ENCODE data around the gene COLGALT1. TPM values are rescaled to one million over a fixed set of nuclear protein-coding genes. Genes with fewer than 3 reads are reported as not detected.

Gene COLGALT1
- polyA plus RNA-seq, 1 of the 3 experiments (the other 2 are of a cell fraction), result 83.8 TPM

DNA sequence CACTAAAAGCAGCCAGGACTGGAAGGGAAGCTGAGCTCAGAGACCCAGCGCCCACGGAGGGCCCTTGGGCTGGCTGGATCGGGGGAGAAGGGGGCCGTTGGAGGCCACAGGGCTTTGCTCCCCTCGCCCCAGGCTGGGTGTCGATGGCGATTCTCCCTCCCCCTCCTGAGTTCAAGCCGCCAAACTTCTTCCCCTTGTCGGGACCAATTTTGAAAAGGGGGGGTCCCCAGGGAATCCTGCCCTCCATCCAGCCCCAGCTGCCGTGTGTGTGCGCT is 61.2 kb downstream of the COLGALT1 start:
- H3K4me3 ChIP-seq (ENCODE audit: low read depth in 2 of 2, low read length in 1 of 2), result no peak overlapping the region
- no peak overlapping the region for H2AFZ ChIP-seq (ENCODE audit: low read depth)
- no peak overlapping the region for H3K9ac ChIP-seq
- H3K9me3 ChIP-seq, result no peaks in the 10 kb centered on the region
- H3F3A ChIP-seq (replicated peaks; ENCODE audit: insufficient read depth), result no peaks in the 10 kb centered on the region
- no peaks in the 10 kb centered on the region for H3K79me2 ChIP-seq (ENCODE audit: insufficient read depth)
- no peaks in the 10 kb centered on the region for H4K20me1 ChIP-seq (ENCODE audit: insufficient read depth)
- H3K4me1 ChIP-seq (ENCODE audit: control insufficient read depth in 1 of 2, insufficient read depth in 2 of 2, low read depth in 1 of 2, low read length in 1 of 2), result no peaks in the 10 kb centered on the region
- WGBS (ENCODE audit: low lambda C conversion rate), result 66% methylated on average over 6 of the region's 11 CpGs
- ChIA-PET POLR2A (interaction anchor here (1.0 kb wide), 1 partner anchor 26 kb away, joined by 3 read pairs; no protein-coding TSS in a partner anchor), CTCF (no interaction called here)
- TF ChIP-seq RCOR1 (IDR thresholded peaks at IDR 0.05; ENCODE audit: low read length) (no peak), TEAD4 (IDR thresholded peaks at IDR 0.05; ENCODE audit: borderline replicate concordance, insufficient read depth) (no peak), CHD2 (IDR thresholded peaks at IDR 0.05; ENCODE audit: low read length, partially characterized antibody) (no peak), NFIC (IDR thresholded peaks at IDR 0.05; ENCODE audit: borderline replicate concordance) (no peak), GATA2 (CRISPR knock-in tag; IDR thresholded peaks at IDR 0.05) (no peak), ELF1 (IDR thresholded peaks at IDR 0.05) (no peak)
- TF ChIP-seq, protein P1, sequence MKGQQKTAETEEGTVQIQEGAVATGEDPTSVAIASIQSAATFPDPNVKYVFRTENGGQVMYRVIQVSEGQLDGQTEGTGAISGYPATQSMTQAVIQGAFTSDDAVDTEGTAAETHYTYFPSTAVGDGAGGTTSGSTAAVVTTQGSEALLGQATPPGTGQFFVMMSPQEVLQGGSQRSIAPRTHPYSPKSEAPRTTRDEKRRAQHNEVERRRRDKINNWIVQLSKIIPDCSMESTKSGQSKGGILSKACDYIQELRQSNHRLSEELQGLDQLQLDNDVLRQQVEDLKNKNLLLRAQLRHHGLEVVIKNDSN (IDR thresholded peaks at IDR 0.05; ENCODE audit: borderline replicate concordance, low read depth), result no peak
- TF ChIP-seq, protein P2, sequence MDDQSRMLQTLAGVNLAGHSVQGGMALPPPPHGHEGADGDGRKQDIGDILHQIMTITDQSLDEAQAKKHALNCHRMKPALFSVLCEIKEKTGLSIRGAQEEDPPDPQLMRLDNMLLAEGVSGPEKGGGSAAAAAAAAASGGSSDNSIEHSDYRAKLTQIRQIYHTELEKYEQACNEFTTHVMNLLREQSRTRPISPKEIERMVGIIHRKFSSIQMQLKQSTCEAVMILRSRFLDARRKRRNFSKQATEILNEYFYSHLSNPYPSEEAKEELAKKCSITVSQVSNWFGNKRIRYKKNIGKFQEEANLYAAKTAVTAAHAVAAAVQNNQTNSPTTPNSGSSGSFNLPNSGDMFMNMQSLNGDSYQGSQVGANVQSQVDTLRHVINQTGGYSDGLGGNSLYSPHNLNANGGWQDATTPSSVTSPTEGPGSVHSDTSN (IDR thresholded peaks at IDR 0.05), result no peak
- H3K4me2 ChIP-seq, result no peak overlapping the region
- H3K27me3 ChIP-seq (ENCODE audit: insufficient read depth), result no peaks in the 10 kb centered on the region
- no peak for DNase-seq
- no peak overlapping the region for H3K27ac ChIP-seq (ENCODE audit: low read depth in 2 of 2, low read length in 1 of 2)
- H3K36me3 ChIP-seq (replicated peaks in 1 of 2; ENCODE audit: control insufficient read depth in 1 of 2, insufficient read depth in 2 of 2, low read length in 1 of 2), result no peaks in the 10 kb centered on the region
- no peaks in the 10 kb centered on the region for H3K9me2 ChIP-seq

DNA sequence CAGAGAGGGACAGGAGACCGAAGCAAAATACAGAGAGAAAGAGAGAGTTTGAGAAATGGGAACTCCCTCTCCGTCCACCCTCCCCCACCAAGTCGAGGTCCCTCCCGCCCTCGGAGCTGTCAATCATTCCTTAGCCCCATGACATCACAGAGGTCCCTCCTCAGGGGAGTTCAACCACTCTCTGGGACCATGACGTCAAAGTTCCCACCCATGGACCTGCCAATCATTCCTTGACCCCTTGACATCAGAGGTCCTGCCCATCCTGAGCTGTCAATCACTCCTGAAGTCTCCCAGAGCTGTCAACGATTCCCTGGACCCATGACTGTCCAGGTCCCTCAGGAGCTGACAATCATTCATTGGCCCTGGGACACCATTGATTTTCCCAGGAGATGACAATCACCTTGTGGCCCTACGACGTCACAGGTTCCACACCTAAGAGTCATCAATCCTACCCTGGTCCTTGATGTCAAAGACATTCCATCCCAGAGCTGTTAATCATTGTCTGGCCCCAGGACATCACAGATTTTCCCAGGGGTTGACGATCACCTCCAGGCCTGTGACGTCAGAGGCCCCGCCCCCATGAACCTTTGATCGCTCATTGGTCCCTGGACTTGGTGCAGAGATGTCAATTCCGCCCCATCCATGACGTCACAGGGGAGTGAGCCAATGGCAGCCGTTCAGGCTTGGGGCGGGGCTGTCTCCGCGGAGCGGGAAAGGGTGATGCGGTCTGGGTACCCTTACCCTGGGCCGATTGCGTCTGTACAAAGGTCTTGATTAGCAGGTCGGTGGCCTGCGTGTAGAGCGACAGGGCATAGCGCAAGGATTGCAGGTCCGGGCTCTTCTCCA is 61.7 kb downstream of the COLGALT1 start:
- Histone ChIP-seq H3K4me3 (ENCODE audit: low read depth in 2 of 2, low read length in 1 of 2) (no peak overlapping the region), H2AFZ (ENCODE audit: low read depth) (no peak overlapping the region), H3K27ac (ENCODE audit: low read depth in 2 of 2, low read length in 1 of 2) (no peak overlapping the region), H4K20me1 (ENCODE audit: insufficient read depth) (no peaks in the 10 kb centered on the region), H3K9me3 (no peaks in the 10 kb centered on the region), H3K9ac (no peak overlapping the region), H3K4me1 (ENCODE audit: control insufficient read depth in 1 of 2, insufficient read depth in 2 of 2, low read depth in 1 of 2, low read length in 1 of 2) (no peaks in the 10 kb centered on the region), H3F3A (replicated peaks; ENCODE audit: insufficient read depth) (no peaks in the 10 kb centered on the region), H3K36me3 (replicated peaks in 1 of 2; ENCODE audit: control insufficient read depth in 1 of 2, insufficient read depth in 2 of 2, low read length in 1 of 2) (no peaks in the 10 kb centered on the region), H3K79me2 (ENCODE audit: insufficient read depth) (no peaks in the 10 kb centered on the region), H3K4me2 (no peak overlapping the region), H3K27me3 (ENCODE audit: insufficient read depth) (no peaks in the 10 kb centered on the region), H3K9me2 (no peaks in the 10 kb centered on the region)
- WGBS (ENCODE audit: low lambda C conversion rate), result 84% methylated on average over 24 of the region's 28 CpGs
- no peak for TF ChIP-seq SMC3 (IDR thresholded peaks at IDR 0.05; ENCODE audit: low read depth, low read length)
- TF ChIP-seq, protein P2 (IDR thresholded peaks at IDR 0.05), result no peak
- no peak for TF ChIP-seq FOSL2 (IDR thresholded peaks at IDR 0.05; ENCODE audit: borderline replicate concordance, low read depth)
- no peak for TF ChIP-seq RCOR1 (IDR thresholded peaks at IDR 0.05; ENCODE audit: low read length)
- TF ChIP-seq, protein P3, sequence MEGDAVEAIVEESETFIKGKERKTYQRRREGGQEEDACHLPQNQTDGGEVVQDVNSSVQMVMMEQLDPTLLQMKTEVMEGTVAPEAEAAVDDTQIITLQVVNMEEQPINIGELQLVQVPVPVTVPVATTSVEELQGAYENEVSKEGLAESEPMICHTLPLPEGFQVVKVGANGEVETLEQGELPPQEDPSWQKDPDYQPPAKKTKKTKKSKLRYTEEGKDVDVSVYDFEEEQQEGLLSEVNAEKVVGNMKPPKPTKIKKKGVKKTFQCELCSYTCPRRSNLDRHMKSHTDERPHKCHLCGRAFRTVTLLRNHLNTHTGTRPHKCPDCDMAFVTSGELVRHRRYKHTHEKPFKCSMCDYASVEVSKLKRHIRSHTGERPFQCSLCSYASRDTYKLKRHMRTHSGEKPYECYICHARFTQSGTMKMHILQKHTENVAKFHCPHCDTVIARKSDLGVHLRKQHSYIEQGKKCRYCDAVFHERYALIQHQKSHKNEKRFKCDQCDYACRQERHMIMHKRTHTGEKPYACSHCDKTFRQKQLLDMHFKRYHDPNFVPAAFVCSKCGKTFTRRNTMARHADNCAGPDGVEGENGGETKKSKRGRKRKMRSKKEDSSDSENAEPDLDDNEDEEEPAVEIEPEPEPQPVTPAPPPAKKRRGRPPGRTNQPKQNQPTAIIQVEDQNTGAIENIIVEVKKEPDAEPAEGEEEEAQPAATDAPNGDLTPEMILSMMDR (IDR thresholded peaks at IDR 0.05), result no peak
- TF ChIP-seq SIN3A (IDR thresholded peaks at IDR 0.05; ENCODE audit: borderline replicate concordance, low read depth, low read length), result no peak
- TF ChIP-seq POLR2AphosphoS5 (IDR thresholded peaks at IDR 0.05; ENCODE audit: low read depth, low read length), result no peak
- TF ChIP-seq JUND (IDR thresholded peaks at IDR 0.05), result no peak
- TF ChIP-seq ELF1 (IDR thresholded peaks at IDR 0.05), result no peak
- no peak for TF ChIP-seq YY1 (IDR thresholded peaks at IDR 0.05; ENCODE audit: low read depth)
- TF ChIP-seq, protein P4, sequence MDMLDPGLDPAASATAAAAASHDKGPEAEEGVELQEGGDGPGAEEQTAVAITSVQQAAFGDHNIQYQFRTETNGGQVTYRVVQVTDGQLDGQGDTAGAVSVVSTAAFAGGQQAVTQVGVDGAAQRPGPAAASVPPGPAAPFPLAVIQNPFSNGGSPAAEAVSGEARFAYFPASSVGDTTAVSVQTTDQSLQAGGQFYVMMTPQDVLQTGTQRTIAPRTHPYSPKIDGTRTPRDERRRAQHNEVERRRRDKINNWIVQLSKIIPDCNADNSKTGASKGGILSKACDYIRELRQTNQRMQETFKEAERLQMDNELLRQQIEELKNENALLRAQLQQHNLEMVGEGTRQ (IDR thresholded peaks at IDR 0.05; ENCODE audit: borderline replicate concordance, low read depth, low read length), result no peak
- no peak for TF ChIP-seq FOXM1 (IDR thresholded peaks at IDR 0.05; ENCODE audit: low read depth)
- no peak for TF ChIP-seq EP300 (IDR thresholded peaks at IDR 0.05; ENCODE audit: borderline replicate concordance in 1 of 2, low read depth in 1 of 2, low read length in 1 of 2)
- ChIA-PET POLR2A (interaction anchor here (1.0 kb wide), 1 partner anchor 26 kb away, joined by 3 read pairs; no protein-coding TSS in a partner anchor), CTCF (no interaction called here)
- peak; percentile 60 for DNase-seq

Data from SK-N-SH (cell line).